NCI-H146 treated with DMSO at 0.1 percent for 48 hours (cell line): ENCODE data around the gene ASCC2.

Experiments used
- DNase-seq: peaks from one replicate; lab custom pipeline; 2025; ENCODE audit not compliant: unreplicated experiment; lab: John Stamatoyannopoulos, UW

Gene ASCC2

DNA sequence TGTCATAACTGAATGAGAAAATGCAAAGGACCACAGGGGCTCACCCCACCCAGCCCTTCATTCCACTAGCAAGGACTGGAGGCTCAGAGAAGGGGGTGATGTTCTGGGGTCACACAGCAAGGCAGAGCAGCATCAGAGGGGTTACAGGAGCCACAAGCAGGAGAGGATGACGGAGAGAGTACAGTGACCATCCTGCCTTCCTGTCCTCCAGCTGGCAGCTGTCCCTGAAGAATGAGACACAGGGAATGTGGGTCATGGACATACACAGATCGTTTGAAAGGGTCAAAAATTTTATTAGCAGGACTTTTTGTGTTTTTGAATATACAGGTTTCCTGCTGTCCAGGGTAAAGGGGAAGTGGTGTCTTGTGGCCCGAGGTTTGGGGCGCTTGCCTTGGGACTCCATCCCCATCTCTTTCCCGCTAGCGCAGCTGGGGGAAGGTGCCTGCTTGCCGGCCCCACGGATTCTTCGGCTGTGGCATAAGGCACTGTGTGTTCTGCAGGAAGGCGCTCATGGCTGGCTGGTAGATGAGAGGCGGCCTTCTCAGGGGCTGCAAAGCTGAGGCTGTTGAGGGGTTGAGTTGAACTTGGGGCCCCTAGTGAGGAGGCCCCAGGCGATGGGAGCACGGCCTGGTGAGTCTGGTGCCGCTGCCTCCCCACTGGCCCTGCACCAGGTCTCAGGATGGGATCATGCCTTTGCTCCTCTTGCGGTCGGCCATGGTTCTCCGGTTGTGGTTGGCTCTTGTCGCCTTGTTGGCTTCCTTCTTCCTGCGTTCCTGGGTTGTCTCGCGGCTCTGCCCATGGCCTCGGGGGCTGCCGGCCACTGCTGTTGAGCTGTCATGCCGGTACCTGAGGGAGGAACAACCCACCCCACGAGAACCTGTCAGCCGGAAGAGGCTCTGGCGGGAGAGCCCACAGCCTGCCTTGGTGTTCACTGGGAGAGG is 49.5 kb downstream of the ASCC2 start:
- no peak for DNase-seq

DNA sequence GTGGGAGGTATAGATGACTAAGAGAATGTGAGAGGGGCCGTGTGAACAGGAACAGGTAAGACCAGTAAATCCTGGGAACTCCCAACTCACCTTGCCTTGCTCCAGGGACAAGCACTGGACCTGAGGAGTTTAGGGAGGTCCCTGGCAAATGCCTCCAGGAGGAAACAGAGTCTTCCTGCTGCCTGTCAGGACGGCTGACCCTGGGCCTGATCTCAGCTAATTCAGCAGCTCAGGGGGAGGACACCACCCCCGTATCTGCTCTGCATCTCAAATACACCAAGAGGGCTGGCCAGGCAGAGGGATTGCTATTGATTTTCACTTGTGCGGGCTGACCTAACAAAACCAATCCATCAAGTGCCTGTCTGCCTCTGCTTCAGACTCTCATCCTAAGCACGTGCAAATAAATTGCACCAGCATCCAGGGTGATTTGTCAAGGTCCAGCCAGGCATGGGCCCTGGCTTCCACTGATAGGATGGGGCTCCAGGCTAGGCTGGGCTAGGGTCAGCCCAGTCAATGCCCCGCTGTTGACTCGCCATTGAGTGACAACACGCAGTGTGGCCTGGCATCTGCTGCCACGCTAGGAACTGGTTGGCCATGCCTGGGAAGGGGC is 50.6 kb downstream of the ASCC2 start:
- DNase-seq = no peak

DNA sequence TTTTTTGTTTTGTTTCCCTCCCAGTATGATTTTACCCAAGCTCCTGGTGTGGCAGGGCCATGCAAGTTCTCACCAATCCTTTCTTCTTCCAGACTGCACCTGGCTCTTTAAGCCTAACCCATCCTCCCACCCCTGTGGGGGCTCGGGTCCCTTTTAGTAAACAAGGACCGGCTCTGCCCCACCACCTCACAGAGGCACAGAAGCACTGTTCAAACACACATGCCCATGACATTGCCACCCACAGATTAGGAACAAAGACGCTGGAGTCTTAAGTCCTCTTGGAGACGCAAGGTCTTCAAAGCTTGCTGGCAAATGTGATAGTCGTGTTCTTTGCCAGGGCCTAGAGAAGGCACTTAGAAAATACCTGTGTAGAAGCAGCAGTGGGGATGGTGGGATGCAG is 52.0 kb downstream of the ASCC2 start:
- no peak for DNase-seq

- no peak for DNase-seq
These were observed 53.4 kb downstream of the ASCC2 start for GRCh38 chr22:29784451-29785361.

DNA sequence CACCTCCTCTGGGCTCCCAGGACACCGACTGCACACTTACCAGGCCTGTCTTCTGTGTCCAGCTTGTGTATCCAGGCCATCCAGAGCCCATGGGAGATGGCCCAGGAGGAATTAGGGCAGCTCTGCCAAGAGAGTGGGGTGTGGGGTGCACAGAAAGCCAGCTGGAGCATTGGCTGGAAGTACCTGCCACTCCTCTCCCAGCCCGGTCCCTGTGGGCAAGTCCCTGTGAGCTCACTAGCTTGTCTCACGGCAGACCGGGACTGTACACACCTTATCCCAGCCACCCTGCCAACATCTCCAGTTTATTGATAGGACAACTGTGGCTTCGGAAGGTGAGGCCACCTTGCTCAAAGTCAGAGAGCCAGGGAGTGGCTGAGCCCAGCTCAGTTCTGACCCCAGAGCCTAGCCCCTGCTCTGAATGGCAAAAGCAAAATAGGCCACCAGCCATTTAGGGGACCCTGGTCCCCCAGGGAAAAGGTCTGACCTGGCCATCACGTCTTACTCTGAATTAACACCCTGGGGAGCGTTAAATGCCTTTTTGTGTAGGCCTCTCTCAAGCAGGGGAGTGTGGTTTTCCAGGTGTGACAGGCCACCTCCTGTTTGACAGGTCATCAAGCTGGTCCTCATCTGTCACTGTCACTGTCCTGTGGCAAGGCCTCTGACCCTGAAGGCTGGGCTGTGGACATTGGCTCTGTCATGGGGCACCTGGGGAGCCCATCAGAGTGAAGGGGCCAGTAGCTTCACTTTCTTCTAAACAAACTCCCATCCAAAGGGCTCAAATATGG is 55.8 kb downstream of the ASCC2 start:
- no peak for DNase-seq

DNA sequence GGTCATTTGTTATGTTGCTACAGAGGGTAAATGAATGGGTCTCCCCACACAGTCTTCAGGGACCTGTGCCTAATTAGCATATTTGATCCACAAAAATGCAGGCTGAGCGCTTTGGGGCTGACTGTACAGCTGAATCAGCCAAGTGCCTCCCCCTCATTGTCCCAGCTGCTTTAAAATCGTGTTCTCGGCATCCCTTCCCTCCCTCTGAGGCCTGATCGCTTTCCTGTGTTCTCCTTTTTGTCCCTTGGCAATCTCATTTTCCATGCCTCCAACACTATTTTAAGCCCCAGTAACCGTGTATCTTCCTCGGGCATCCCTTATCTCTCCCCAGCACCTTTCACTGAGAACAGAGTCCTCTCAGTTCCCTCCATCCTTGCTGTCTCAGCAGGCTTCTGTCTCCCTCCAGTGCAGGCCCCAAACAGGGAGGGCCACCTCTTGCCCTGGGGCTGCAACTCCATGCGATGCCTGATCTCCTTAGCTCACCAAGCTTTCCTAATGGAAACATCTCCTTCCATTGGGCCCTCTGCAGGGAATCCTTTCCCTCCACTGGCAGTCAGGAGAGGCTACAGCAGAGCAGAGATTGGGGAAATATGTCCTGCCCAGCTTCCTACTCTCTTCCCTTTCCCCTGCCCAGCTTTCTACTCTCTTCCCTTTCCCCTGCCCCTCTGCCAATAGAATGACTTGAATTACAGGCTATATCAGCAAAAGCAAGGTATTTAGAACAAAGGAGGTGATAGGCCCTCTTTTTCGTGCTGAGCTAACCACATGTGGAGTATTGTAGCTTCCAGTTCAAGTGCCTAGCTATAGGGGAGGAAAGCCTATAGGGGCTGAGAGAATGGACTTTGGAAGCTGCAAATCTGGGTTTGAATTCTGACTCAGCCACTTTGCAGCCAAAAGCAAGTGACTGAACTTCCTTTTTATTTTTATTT is 57.1 kb downstream of the ASCC2 start:
- DNase-seq = no peak

GRCh38 chr22:29780220-29780619 is 57.9 kb downstream of the ASCC2 start:
- DNase-seq = no peak

DNA sequence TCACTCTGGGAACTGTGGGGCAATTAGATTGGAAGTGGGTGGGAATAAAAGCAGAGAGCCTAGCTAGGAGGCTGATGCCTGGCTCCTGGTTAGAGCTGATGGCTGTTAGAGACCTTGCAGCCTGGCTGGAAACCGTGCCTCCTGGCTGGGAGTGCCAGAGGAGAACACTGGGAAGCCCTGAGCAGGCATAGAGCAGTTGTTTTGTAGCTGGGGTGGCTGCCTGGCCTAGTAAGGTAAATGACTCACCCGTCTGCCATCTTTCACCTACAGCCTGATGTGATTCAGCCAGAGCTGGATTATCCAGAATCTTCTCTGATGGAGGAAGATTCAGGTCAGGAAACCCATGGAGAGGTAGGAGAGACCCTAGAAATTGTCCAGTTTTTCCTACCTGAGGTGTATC is 64.8 kb downstream of the ASCC2 start:
- no peak for DNase-seq

DNA sequence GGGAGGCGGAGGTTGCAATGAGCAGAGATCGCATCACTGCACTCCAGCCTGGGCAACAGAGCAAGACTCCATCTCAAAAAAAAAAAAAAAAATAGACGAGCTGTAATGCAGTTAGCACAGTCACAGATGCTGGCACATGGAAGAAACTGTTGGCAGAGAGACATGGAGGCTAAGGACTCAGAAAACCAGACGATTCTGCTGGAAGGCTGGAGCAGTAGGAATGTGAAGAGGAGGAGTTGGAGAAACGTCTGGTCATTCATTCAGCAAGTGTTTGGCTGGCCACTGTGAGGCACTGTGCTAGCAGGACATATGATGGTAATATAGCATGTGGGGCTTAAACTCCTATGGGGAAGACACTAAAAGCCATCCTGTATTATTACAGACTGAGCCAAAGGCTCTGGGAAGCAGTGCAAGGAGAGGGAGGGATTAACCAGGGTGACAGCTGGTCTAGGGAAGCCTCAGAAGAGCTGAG is 65.9 kb downstream of the ASCC2 start:
- DNase-seq = no peak

- no peak for DNase-seq
These were observed 68.3 kb downstream of the ASCC2 start for GRCh38 chr22:29769723-29770321.

- no peak for DNase-seq
These were observed 69.9 kb downstream of the ASCC2 start for GRCh38 chr22:29768052-29768693.

- peak; percentile 75 for DNase-seq
These were observed 70.7 kb downstream of the ASCC2 start, which contains the start of gene UQCR10 for GRCh38 chr22:29767171-29768051. Gene UQCR10 (plus strand): TSS chr22:29767369. CDS start chr22:29767399, 30 bp downstream.

DNA sequence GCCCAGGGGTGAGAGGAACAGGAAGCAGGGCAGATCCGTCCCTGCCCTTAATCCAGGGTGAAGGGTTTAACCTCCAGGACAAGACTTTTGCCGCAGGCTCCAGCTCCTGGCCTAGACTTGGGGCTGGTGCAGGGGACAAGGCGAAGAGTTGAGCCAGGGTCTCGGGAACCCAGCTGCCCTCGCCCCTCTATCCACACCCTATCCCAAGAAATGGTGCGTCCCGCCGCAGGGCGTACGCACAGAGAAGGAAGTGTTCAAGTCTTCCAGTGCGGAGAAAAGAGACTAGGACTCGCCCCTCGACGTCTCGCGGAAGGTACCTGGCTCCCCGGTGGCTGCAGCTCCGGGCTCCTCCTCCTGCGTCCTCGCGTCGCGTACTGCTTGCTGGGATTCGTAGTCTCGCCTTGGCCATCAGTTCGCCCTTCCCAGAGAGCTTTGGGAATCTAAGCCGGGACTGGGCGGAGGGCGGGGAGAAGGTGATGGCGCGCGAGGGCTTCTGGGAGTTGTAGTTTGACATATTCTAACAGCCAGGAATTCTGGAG is 71.4 kb downstream of the ASCC2 start, which contains the start of gene ZMAT5:
Gene ZMAT5, minus strand, starts transcription at position 376 of the 539 bp plus-strand sequence. CDS start 18,463 bp downstream, outside the sequence.
- peak; percentile 80 for DNase-seq

DNA sequence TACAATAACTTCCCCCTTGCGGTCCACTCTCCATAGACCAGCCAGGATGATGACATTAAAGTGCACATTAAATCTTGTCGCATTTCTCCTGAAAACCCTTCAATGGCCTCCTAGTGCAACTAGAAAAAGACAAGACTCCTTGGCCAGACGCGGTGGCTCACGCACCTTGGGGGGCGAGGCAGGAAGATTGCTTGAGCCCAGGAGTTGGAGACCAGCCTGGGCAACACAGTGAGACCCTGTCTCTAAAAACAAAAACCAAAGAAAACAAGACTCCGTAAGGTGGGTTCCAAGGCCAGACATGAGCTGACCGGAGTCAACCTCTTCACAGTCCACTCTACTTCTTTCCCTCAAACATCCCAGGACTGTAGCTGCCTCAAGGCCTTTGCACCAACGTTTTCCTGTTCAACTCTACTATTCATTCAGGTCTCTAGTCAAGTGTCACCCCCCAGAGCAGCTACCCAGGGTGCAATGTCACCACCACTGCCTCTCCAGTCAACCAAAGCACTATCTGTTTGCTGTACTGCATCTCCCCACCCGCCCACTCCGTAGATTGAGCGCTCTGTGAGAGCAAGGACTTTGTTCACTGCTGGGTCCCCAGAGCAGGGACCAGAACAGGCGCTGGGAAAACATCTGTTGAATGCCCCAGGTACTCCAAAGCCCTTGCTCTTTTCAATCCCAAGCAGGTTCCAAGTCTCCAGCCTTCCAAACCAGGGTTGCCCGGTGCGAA is 72.0 kb downstream of the ASCC2 start:
- no peak for DNase-seq

DNA sequence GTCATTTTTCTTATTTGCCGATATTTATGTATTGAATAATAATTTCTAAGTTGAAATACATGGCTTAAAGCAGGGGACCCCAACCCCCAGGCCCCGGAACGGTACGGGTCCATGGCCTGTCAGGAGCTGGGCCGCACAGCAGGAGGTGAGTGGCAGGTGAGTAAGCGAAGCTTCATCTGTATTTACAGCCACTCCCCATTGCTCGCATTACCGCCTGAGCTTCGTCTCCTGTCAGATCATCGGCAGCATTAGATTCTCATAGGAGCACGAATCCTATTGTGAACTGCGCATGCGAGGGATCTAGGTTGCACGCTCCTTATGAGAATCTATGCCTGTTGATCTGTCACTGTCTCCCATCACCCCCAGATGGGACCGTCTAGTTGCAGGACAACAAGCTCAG is 75.8 kb downstream of the ASCC2 start:
- DNase-seq = peak; percentile 61

- DNase-seq = no peak
These were observed 79.1 kb downstream of the ASCC2 start for GRCh38 chr22:29758959-29759358.
